ENCODE measurements around the gene SKIC3.

Gene SKIC3

DNA sequence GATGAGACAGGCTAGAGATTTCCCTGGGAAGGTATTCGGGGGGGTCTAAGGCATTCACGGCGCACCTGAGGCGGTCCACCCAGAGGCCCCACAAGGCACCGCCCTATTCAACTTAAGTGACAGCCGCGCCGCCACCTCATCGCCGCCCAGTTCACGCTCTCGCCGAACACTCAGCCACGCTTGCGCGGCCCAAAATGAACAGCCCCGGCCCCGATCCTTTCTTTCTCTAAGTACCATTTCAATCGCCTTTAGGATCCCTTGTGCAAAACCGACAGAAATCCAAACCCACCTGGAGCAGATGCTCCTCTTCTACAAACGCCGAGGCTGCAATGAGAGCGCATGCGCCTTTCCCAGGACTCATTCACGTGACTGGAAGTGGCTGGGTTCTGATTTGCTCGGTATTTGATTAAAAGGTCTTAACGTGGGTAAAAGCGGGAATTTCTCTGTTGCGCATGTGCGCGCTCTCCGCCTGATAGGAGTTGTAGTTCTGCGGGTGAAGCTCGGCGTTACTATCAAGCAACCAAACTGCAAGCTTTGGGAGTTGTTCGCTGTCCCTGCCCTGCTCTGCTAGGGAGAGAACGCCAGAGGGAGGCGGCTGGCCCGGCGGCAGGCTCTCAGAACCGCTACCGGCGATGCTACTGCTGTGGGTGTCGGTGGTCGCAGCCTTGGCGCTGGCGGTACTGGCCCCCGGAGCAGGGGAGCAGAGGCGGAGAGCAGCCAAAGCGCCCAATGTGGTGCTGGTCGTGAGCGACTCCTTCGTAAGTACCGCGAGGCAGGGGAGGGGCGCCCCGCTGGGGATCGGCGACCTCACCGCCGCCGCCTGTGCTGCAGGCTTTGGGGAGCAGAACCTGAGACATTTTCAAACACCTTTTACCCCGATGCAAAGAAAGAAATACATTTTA, at the start of gene SKIC3, which contains the start of gene ARSK:
SKIC3 (minus strand) TSS at position 331 of the 902 bp plus-strand sequence. CDS start 7,827 bp downstream, outside the sequence.
ARSK (plus strand) TSS at position 455 of the 902 bp plus-strand sequence; CDS start at position 633, 178 bp downstream.
- peak; percentile 84 for DNase-seq (ENCODE audit: low read depth)

DNA sequence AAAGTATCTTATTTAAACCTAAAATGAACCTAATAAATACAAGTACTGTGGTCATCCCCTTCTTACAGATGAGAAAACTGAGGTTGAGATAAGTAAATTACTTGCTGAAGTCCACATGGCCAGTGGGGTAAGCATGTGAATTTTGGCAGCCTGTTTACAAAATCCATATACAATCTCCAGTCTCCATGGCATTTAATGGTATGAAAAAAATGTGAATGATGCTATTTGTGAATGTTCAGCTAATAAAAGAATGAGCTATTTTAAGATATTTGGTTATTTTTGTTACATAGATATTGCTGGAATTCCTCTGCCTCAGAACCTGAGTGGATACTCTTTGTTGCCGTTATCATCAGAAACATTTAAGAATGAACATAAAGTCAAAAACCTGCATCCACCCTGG, 45.8 kb upstream of the SKIC3 start:
- no peak for DNase-seq (ENCODE audit: low read depth)

DNA sequence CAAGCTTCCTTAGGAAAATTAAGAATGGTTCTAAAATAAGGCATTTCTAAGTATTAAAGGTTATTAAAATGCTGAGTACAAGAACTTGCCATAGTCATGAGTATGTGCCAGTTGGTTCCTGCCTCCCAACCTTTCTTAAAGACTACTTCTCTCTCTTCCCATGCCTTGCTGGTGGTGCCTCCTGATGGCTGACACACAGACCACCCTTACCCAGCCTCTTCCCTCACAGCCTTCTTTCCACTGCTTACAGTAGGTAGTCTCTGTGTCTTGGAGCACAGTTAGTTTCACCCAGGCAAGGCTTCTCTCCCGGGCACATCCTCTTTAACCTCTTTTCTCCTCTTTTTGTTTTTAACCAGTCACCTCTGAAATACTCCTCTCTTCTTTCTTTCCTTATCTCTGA, 44.5 kb upstream of the SKIC3 start:
- no peak for DNase-seq (ENCODE audit: low read depth)

DNA sequence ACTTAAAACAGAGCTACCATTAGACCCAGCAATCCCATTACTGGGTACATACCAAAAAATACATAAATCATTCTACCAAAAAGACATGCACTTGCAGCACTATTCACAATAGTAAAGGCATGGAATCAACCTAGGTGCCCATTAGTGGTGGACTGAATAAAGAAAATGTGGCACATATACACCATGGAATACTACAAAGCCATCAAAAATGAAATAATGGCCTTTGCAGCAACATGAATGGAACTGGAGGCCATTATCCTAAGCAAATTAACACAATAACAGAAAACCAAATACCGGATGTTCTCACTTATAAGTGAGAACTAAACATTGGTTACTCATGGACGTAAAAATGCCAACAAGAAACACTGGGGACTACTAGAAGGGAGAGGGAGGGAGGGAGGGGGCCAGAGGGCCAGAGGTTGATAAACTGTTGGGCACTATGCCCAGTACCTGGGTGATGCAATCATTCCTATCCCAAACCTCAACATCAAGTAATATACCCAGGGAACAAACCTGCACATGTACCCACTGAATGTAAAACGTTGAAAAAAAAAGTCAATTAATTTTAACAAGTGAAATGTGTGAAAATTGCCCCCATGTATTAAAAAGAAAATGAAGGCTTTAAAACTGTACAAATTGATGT, 40.6 kb upstream of the SKIC3 start:
- no peak for DNase-seq (ENCODE audit: low read depth)

DNA sequence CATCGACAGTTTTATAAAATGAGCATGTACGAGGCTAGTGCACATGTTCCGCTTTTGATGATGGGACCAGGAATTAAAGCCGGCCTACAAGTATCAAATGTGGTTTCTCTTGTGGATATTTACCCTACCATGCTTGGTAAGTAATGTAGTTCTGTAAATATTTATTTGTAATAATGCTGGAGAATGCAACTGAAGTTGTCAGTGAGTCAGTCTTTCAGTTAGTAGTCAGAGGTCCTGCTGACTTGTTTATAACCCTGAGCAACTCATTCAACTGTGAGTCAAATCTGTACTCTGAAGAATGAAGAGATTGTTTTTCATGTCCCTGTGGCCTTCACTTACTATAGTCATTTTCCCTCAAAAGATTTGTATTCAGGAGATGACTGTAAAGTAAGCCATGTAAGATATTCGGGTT, 36.7 kb upstream of the SKIC3 start:
- DNase-seq (ENCODE audit: low read depth) = no peak

DNA sequence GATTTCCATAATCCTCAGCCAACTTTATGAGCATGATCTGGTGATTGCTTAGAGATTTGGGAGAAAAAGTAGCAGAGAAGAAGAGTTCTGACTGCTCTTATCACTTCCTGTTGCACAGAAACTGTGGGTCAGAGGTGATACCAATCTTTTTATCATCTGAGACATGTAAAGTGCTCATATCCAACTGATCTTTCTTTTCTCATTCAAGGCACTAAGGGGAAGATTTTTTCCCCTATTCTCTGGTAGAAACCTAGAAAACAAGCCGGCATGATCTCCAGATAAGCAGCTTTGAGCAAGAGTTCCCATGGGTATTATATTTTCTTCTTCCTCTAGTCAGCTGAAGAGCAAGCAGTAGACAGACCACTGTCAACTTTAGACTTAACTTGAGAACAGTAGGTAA, 36.1 kb upstream of the SKIC3 start:
- no peak for DNase-seq (ENCODE audit: low read depth)

DNA sequence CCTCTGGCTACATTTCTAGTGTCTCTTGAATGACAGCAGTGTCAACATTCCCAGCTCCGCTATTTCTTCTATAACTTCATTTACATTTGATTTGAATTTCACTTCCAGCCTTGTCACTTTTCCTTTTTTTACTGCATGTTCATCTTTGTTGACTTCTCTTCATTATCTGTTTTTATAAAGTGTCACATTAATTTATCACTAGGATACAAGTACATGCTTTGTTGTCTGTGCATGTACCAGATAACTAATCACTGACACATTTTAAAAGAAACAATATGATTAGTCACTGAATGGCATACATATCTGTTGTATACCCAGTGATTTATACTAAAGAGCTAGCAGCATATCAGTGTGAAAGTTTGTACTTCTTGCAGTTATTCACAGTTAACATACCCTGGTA, 29.2 kb upstream of the SKIC3 start:
- DNase-seq (ENCODE audit: low read depth) = no peak

DNA sequence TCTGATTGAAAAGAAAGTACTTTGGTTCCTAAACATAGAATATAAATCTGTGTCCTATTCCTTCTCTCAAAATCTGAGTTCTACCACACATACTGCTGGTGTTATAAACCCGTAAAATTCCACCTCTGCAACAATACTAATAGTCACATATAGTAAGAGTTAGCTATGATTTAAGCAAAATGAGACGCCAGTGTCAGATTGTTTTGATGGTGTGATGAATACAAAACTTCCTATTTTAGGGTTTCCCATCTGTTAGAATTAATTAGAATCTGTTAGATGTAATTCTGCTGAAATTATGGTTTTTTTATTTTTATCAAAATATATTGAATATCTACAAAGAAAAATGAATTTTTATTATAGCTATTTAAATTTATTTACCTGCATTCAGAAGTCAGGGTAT, 26.8 kb upstream of the SKIC3 start:
- DNase-seq (ENCODE audit: low read depth) = no peak

DNA sequence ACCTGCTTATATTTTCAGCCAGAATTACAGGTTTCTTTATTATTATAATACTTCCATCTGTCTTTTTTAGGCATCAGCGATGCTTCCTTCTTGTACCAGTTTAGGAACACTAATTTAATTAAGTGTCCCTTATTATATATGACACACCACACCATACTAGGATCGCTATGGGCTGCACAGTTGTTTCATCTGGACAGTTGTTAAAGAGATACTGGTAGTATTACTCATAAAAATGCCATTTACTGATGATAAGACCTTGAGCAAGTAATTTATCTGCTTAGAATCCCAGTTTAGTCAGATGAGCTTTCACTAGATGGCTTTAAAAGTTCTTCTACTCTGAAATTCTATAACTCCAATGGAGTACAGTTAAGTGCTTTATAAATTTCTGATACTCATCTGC, 17.2 kb upstream of the SKIC3 start:
- DNase-seq (ENCODE audit: low read depth) = no peak

DNA sequence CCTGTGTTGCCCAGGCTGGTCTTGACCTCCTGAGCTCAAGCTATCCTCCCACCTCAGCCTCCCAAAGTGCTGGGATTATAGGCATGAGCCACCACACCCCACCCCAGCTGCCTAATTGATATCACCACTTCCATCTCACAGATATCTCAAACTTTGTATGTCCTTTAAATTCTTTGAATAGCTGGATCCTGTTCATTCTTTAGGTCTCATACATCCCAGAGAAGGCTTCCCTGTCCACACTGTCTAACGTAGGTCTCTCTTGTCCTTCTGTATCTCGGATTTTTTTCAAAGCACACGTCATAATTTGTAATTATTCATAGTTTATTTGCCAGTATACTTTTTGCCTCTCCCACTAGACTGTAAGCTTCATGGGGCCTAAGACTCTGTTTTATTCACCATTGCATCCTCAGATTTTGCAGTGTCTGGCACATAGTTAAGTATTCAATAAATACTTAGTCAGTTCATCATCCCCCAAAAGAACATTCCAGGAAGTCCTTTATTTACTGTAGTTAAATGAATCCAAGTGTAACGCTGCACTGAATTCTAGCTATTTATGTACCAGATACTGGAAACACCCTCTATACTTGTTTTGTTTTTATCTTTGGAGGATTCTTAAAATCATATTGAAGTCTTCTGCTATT, 10.6 kb upstream of the SKIC3 start:
- no peak for DNase-seq (ENCODE audit: low read depth)

DNA sequence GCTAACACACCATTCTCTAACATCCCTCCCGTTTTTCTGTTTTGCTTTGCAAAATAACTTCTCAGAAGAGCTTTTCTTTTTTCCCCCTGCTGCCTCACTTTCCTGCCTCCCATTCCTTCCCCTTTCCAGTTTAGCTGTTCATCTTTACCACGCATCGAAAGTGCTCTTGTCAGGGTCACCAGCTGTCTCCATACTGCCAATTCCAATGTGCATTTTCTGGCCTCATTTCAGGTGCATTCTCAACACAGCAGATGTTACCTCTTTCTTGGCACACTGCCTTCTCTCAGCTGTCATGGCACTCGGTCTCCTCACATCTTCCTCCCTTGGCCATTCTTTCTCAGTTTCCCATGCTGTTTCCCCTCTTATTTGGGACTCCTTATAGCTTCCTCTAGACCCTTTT, 9.7 kb upstream of the SKIC3 start:
- no peak for DNase-seq (ENCODE audit: low read depth)

DNA sequence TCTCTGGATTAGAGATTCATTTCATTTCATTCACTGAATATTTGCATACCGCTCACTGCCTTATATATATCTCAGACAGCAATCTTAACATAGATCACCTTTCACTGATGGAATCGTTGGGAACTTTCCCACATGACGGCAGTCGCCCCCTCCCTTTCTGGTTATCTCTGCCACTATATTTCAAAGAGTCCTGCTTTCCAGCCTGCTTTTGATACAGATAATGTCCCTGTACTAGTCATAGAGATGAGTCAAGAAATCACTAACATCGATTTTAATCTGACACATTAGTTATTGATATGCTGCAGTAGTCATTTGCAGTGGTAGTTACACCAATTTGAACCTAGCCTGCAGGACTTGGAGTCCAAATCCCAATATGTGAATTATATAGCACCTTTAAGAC, 8.6 kb upstream of the SKIC3 start:
- DNase-seq (ENCODE audit: low read depth) = no peak

DNA sequence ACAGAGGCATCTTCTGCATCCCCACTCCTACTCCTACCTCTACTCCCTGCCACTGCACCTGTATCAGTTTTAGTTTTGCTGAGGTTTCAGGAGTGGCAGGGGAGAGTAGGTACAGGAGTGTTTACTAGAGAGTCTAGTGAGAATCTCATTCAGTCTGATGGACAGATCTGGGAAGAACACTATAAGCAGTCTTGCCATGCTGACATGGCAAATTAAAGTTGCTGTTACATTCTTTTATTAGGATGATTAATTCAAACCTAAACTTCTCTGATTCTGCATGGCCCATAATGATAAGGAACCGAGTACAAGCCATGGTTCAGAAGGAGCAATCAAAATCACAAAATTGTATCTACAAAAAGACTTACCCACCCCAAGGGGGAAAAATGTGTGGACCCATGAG, 7.5 kb upstream of the SKIC3 start:
- DNase-seq (ENCODE audit: low read depth) = no peak

DNA sequence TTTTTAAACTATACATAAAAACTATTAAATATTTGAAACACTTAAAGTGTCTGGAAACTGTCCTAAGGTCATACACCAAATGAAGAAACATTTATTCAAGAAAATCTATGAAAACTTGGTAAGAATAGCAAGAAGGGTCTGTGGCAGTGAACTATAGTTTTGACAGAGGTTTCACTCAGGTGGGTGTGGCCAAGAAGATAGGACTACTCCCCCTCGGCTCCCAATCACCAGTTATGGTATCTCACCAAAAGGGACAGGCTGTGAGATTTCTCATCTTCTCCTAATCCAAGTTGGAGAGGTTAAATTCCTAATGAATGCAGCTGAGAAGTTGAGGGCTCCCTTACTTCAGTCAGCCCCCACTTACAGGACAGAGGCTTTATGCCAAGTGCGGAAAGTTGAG, 3.1 kb upstream of the SKIC3 start:
- DNase-seq (ENCODE audit: low read depth) = no peak

DNA sequence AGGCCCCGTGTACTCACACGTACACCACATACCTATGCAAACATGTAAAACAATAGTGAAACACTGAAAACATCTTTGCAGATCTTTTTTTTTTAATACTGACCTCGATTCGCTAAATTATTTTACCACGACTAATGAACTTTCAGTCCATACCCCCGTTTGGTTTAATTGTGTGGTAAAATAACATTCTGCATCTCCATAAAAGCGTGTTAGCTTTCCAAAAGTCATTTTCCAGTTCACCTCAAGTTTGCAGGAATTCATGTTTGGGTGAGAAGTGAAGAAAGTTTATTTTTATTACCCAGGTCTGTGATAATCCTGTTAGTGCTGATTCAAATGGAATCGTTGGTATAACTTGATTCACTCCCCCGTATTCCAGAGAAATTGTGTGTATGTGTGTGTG, 776 bp upstream of the SKIC3 start:
- DNase-seq (ENCODE audit: low read depth) = no peak

DNA sequence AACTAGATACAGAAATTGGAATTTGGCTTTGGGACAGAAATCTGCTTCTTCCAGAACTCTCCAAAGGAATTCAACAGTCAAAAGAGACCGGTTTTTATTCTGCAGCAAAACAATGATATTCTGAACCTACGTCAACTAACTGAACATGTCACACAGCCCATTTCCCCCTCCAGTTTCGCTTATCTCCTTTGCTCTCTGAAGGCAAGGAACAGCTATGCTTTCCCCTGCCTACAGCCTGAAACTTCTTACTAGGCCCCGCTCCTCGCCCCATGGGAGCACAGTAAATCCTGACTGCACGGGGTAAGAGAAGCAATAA, 488 bp downstream of the SKIC3 start:
- DNase-seq (ENCODE audit: low read depth) = no peak

DNA sequence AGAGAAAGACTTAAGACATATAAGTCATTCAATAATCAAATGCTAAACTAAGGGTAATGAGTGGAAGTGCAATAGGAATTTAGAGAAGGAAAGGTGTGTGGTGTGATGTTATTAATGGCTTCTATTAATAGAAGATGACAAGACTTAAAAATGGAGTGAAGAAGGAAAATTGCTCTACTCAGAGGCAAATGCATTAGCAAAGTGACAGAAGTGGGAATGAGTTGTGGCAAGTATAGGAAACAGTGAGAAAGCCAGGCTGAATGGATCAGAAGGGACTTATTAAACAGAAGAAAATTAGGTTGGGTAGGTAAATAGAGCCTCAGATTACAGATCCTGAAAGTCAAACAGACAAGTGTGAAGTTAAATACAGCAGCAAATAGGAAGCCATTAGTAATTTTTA, 5.7 kb downstream of the SKIC3 start:
- no peak for DNase-seq (ENCODE audit: low read depth)

DNA sequence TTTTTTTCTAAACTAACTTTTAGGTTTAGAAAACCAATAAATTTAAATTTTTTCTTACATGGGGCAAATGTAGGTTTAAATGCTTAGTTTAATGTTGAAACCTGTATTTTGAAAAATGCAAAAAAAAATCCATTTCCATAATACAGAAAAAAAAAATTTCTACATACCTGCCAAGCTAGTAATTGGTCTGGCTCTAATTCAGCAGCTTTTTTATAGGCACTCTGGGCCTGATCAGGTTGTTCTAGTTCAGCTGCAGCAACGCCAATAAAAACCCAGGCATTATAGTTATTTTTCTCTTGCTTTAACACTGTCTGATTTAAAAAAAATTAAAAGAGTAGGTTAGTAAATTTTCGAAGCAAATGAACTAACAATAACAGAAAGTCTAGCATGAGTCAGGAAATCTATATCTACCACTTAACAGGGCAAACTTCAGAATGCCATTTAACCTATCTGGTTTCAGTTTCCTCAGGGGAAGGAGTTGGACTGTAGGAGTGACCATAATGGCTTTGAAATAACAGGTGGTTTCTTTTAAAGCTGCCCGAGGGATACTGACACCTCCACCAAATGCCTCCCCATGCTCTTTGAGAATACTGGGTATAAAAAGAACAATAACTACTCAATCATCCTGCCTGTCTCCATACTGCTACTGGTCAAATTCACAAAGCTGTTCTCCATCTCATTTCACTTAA, 11.6 kb downstream of the SKIC3 start:
- no peak for DNase-seq (ENCODE audit: low read depth)

DNA sequence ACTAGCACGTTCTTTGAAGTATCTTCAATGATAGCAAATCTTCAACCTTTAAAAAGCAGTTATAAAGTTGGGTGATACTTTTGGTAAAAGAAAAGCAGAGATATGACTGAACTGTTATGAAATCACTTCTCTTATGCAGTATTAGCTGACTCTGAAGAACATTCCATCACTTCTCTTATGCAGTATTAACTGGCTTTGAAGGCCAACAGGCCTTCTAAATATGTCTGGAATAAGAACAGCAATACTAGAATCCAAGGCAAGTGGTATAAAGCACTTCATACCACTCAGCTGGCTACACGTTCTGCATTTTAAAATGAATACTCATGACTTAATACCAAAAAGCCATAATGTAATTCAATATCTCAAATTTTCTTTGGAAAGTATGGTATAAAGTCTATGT, 17.3 kb downstream of the SKIC3 start:
- DNase-seq (ENCODE audit: low read depth) = no peak

DNA sequence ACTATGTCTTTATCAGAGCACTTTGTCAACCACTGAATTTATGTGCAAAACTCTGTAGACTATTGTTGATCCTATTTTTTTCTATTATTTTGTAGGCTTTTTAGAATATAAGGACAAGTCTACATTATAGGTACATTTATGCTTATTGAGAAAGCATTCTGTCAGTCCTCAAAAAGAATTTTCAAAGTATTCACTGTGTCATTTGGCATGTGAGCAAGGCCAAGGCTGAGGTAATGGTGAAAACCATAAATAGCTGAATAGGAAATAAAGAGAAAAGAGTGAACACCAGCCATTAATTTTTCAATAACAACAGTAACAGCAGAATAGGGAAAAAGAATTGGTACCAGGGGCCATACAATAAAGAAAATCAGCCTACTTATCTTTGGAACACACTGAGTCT, 21.0 kb downstream of the SKIC3 start:
- DNase-seq (ENCODE audit: low read depth) = no peak

DNA sequence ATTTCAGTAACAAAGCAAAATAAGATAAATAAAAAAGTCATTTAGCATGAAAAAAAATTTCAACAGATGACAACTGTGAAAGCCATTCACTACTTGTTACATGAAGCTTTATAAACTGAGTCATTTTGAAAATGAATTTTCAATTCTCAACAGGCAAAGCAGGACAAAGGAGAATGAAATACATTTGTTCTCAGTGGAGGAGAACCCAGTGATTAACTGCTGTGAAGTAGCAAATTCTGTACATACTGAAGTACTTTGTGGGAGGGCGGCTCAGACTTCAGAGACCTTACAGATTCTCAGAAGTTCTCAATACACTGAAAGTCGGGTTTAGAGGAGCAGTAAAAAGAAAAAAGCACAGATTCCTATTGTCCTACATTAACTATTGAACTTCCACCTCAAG, 21.7 kb downstream of the SKIC3 start:
- DNase-seq (ENCODE audit: low read depth) = no peak

DNA sequence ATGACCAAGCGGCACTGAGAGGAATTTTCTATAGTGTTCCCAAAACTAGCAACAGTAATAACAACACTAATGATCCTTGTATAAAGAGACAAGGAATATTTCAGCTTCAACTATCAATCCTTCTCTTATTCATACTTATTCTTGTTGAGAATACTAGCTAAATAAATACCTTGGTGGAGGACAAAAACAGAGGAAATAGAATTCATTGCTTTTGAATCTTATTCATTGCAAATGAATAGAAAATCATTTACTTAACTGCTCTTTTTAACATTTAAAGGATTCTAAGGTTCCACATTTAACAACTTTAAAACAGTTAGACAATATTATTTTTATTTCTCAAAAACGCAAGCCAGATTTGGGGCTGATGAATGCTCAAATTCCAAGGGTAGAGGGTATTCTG, 22.4 kb downstream of the SKIC3 start:
- DNase-seq (ENCODE audit: low read depth) = no peak

DNA sequence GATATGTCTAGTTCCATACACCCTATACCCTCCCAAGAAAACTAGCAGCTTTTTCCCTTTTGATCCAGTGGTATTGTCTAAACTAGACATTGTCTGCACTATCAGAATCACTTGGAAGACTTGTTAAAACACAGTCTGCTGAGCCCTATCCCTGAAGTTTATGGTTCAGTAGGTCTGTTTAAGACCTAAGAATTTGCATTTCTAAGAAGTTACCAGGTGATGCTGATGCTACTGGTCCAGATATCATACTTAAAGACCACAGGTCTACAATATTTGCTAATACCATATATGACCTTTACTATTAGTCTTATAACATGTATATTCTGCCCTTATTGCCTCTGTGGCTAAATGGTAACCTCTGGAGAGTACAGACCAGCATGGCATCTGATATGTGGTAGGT, 23.3 kb downstream of the SKIC3 start:
- no peak for DNase-seq (ENCODE audit: low read depth)

Data from stimulated activated CD8-positive, alpha-beta memory T cell treated with anti-CD3 and anti-CD28 coated beads, Interleukin-12 subunit alpha, Interleukin-12 subunit beta, amount 100 ng/mL, for 4 hours (primary cell).